A549 (cell line): ENCODE data around the gene ARHGEF10L.

Source experiments
- BHLHE40 ChIP-seq: IDR thresholded peaks from 2 replicates; pipeline ENCODE4 v1.6.1; 2012; ENCODE audit warnings: low read depth, low read length, inconsistent platforms
- CEBPB ChIP-seq, 2 experiments: fragments of >200 bp in 1 of 2; sonication (Bioruptor Twin) in 1 of 2; formaldehyde crosslinking in 1 of 2; IDR thresholded peaks; 2 replicates each; pipeline ENCODE4 v1.6.1; 2012 to 2016
- FOSB ChIP-seq: fragments of 250-450 bp; sonication (Bioruptor Pico); IDR thresholded peaks from 2 replicates; pipeline ENCODE4 v1.5.0; 2020; ENCODE audit warnings: mild to moderate bottlenecking, moderate library complexity
- GATA3 ChIP-seq: IDR thresholded peaks from 2 replicates; pipeline ENCODE4 v1.6.1; 2012; ENCODE audit warnings: borderline replicate concordance
- SREBF2 ChIP-seq: fragments of 450-650 bp; IDR thresholded peaks from 2 replicates; pipeline ENCODE4 v1.6.1; 2014; ENCODE audit warnings: mild to moderate bottlenecking, moderate library complexity
- TF ChIP-seq, protein P1 (sequence below): fragments of >200 bp; sonication (Bioruptor Twin); formaldehyde crosslinking; IDR thresholded peaks from 3 replicates; pipeline ENCODE4 v1.5.1; 2016
- TF ChIP-seq, protein P2 (sequence below): fragments of 450-650 bp; IDR thresholded peaks from 2 replicates; pipeline ENCODE4 v1.6.1; 2014; ENCODE audit warnings: antibody characterized with exemption

DNA sequence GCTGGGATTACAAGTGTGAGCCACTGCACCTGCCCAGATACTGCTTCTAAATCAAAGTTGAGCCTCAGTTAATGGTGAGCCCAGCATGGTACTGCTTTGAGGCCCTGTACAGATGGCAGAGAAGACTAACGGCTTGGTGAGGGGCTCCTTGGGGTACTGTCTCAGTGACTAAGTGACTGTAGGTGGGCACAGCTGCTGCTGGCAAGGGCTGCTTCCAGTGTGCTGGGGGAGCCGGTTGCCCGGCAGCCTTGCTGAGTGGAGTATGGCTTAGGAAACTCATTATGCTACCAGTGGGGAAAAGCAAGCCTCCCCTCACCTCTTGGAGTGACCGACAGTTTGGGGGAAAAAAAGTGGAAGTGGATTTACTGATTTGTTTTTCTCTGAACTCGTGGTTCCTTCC, 23.6 kb upstream of the ARHGEF10L start:
- TF ChIP-seq, protein P1, sequence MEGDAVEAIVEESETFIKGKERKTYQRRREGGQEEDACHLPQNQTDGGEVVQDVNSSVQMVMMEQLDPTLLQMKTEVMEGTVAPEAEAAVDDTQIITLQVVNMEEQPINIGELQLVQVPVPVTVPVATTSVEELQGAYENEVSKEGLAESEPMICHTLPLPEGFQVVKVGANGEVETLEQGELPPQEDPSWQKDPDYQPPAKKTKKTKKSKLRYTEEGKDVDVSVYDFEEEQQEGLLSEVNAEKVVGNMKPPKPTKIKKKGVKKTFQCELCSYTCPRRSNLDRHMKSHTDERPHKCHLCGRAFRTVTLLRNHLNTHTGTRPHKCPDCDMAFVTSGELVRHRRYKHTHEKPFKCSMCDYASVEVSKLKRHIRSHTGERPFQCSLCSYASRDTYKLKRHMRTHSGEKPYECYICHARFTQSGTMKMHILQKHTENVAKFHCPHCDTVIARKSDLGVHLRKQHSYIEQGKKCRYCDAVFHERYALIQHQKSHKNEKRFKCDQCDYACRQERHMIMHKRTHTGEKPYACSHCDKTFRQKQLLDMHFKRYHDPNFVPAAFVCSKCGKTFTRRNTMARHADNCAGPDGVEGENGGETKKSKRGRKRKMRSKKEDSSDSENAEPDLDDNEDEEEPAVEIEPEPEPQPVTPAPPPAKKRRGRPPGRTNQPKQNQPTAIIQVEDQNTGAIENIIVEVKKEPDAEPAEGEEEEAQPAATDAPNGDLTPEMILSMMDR = no peak
- TF ChIP-seq, protein P2, sequence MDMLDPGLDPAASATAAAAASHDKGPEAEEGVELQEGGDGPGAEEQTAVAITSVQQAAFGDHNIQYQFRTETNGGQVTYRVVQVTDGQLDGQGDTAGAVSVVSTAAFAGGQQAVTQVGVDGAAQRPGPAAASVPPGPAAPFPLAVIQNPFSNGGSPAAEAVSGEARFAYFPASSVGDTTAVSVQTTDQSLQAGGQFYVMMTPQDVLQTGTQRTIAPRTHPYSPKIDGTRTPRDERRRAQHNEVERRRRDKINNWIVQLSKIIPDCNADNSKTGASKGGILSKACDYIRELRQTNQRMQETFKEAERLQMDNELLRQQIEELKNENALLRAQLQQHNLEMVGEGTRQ = no peak
- no peak for TF ChIP-seq BHLHE40
- TF ChIP-seq FOSB (CRISPR knock-in tag) = no peak
- no peak for TF ChIP-seq GATA3
- no peak for TF ChIP-seq SREBF2
- TF ChIP-seq CEBPB (IDR thresholded peaks at IDR 0.05) = no peak
